H9 (cell line): ENCODE data around the gene PEX14. TPM values are rescaled to one million over a fixed set of nuclear protein-coding genes. Genes with fewer than 3 reads are reported as not detected.

ENCODE experiments used
- DNase-seq: peaks from one replicate; pipeline ENCODE4 v3.0.0-alpha.2; 2017
- H2AFZ ChIP-seq: one replicate; pipeline ENCODE4 v1.6.1; 2013; ENCODE audit warnings: mild to moderate bottlenecking, low read length, control low read depth, moderate library complexity
- H2AK5ac ChIP-seq: 2 replicates; pipeline ENCODE4 v1.6.1; 2013; ENCODE audit warnings: low read length, control low read depth, mixed read lengths; ENCODE audit not compliant: insufficient read length
- H2BK120ac ChIP-seq: one replicate; pipeline ENCODE4 v1.6.1; 2013; ENCODE audit warnings: low read depth, mild to moderate bottlenecking, low read length, control low read depth, inconsistent platforms; ENCODE audit not compliant: poor library complexity, severe bottlenecking
- H2BK12ac ChIP-seq: 2 replicates; pipeline ENCODE4 v1.6.1; 2013; ENCODE audit warnings: low read length, control low read depth, mixed read lengths, low read depth; ENCODE audit not compliant: insufficient read length
- H2BK15ac ChIP-seq: 2 replicates; pipeline ENCODE4 v1.6.1; 2013; ENCODE audit warnings: low read depth, low read length, control low read depth
- H2BK20ac ChIP-seq: one replicate; pipeline ENCODE4 v1.6.1; 2013; ENCODE audit warnings: low read depth, mild to moderate bottlenecking, low read length, control low read depth, inconsistent platforms; ENCODE audit not compliant: poor library complexity, severe bottlenecking
- H2BK5ac ChIP-seq: 2 replicates; pipeline ENCODE4 v1.6.1; 2013; ENCODE audit warnings: low read length, control low read depth, mixed read lengths; ENCODE audit not compliant: insufficient read length
- H3K14ac ChIP-seq: 2 replicates; pipeline ENCODE4 v1.6.1; 2013; ENCODE audit warnings: low read length, control low read depth; ENCODE audit not compliant: insufficient read depth
- H3K18ac ChIP-seq: 2 replicates; pipeline ENCODE4 v1.6.1; 2013; ENCODE audit warnings: low read depth, mild to moderate bottlenecking, mixed read lengths, low read length, control low read depth; ENCODE audit not compliant: insufficient read length
- H3K23ac ChIP-seq: 2 replicates; pipeline ENCODE4 v1.6.1; 2013; ENCODE audit warnings: low read length, control low read depth, mixed read lengths, low read depth; ENCODE audit not compliant: insufficient read length
- H3K23me2 ChIP-seq: 2 replicates; pipeline ENCODE4 v1.6.1; 2013; ENCODE audit warnings: low read depth, mild to moderate bottlenecking, mixed read lengths, low read length, control low read depth; ENCODE audit not compliant: insufficient read length, poor library complexity, severe bottlenecking
- H3K27ac ChIP-seq: 2 replicates; pipeline ENCODE4 v1.5.1; 2013; ENCODE audit warnings: low read length, control low read depth, mixed read lengths, low read depth; ENCODE audit not compliant: insufficient read length
- H3K27me3 ChIP-seq: 2 replicates; pipeline ENCODE4 v1.6.1; 2013; ENCODE audit warnings: low read length, control low read depth, inconsistent platforms; ENCODE audit not compliant: insufficient read depth
- H3K4ac ChIP-seq: 2 replicates; pipeline ENCODE4 v1.6.1; 2013; ENCODE audit warnings: low read depth, mild to moderate bottlenecking, control low read depth, inconsistent platforms, low read length, moderate library complexity
- H3K4me1 ChIP-seq: 2 replicates; pipeline ENCODE4 v1.6.1; 2013; ENCODE audit warnings: low read length, control low read depth, inconsistent platforms; ENCODE audit not compliant: insufficient read depth
- H3K4me2 ChIP-seq: 2 replicates; pipeline ENCODE4 v1.6.1; 2013; ENCODE audit warnings: low read length, control low read depth, mixed read lengths; ENCODE audit not compliant: insufficient read length, insufficient read depth
- H3K56ac ChIP-seq: 2 replicates; pipeline ENCODE4 v1.6.1; 2013; ENCODE audit warnings: low read depth, mild to moderate bottlenecking, mixed read lengths, low read length, control low read depth; ENCODE audit not compliant: insufficient read length
- H3K79me1 ChIP-seq: 2 replicates; pipeline ENCODE4 v1.6.1; 2013; ENCODE audit warnings: low read depth, mild to moderate bottlenecking, moderate library complexity, low read length, control low read depth, inconsistent platforms; ENCODE audit not compliant: insufficient read depth, poor library complexity, severe bottlenecking
- H3K79me2 ChIP-seq: 2 replicates; pipeline ENCODE4 v1.6.1; 2013; ENCODE audit warnings: low read length, control low read depth, inconsistent platforms; ENCODE audit not compliant: insufficient read depth
- H3K9ac ChIP-seq: 2 replicates; pipeline ENCODE4 v1.6.1; 2013; ENCODE audit warnings: low read length, control low read depth, mixed read lengths; ENCODE audit not compliant: insufficient read length; ENCODE audit errors: extremely low read depth
- H3K9me3 ChIP-seq: one replicate; pipeline ENCODE4 v1.6.1; 2013; ENCODE audit warnings: low read depth, low read length, inconsistent platforms; ENCODE audit not compliant: control insufficient read depth
- H3T11ph ChIP-seq: one replicate; pipeline ENCODE4 v1.6.1; 2013; ENCODE audit warnings: mild to moderate bottlenecking, low read length, control low read depth, inconsistent platforms
- H4K20me1 ChIP-seq: one replicate; pipeline ENCODE4 v1.6.1; 2013; ENCODE audit not compliant: control insufficient read depth, insufficient read length, insufficient read depth
- H4K5ac ChIP-seq: 2 replicates; pipeline ENCODE4 v1.6.1; 2013; ENCODE audit warnings: low read depth, mild to moderate bottlenecking, mixed read lengths, low read length, control low read depth; ENCODE audit not compliant: insufficient read length
- H4K8ac ChIP-seq: replicated peaks from 2 replicates; pipeline ENCODE4 v1.6.1; 2013; ENCODE audit warnings: low read length, control low read depth, mixed read lengths, low read depth; ENCODE audit not compliant: insufficient read length
- H4K91ac ChIP-seq: 2 replicates; pipeline ENCODE4 v1.6.1; 2013; ENCODE audit warnings: low read depth, mild to moderate bottlenecking, moderate library complexity, mixed read lengths, low read length, control low read depth; ENCODE audit not compliant: insufficient read length
- H3K27ac Mint-ChIP-seq, 3 experiments: 2 replicates in 2 of 3; 3 replicates in 1 of 3; pipeline ENCODE4 v1.8.0; 2020 to 2021; ENCODE audit warnings: mixed read lengths in 3 of 3, mild to moderate bottlenecking in 1 of 3, moderate library complexity in 1 of 3
- H3K27me3 Mint-ChIP-seq: 2 replicates; pipeline ENCODE4 v1.8.0; 2021; ENCODE audit warnings: low read depth, mild to moderate bottlenecking, moderate library complexity, mixed read lengths
- H3K36me3 Mint-ChIP-seq, 3 experiments: 2 replicates in 2 of 3; 3 replicates in 1 of 3; pipeline ENCODE4 v1.8.0; 2020 to 2021; ENCODE audit warnings: low read depth in 3 of 3, mixed read lengths in 3 of 3; ENCODE audit not compliant: insufficient read depth in 1 of 3
- H3K4me1 Mint-ChIP-seq, 2 experiments: 2 replicates each; pipeline ENCODE4 v1.8.0; 2020; ENCODE audit warnings: mixed read lengths in 2 of 2
- H3K4me3 Mint-ChIP-seq, 2 experiments: 2 replicates in 1 of 2; 3 replicates in 1 of 2; pipeline ENCODE4 v1.8.0; 2020 to 2021; ENCODE audit warnings: mild to moderate bottlenecking in 2 of 2, mixed read lengths in 2 of 2, moderate library complexity in 1 of 2
- H3K9me3 Mint-ChIP-seq, 2 experiments: 2 replicates in 1 of 2; 3 replicates in 1 of 2; pipeline ENCODE4 v1.8.0; 2020; ENCODE audit warnings: mild to moderate bottlenecking in 2 of 2, mixed read lengths in 2 of 2, moderate library complexity in 1 of 2
- CTCF ChIP-seq: fragments of 200-600 bp; sonication (generic); conservative IDR thresholded peaks from 3 replicates; pipeline ENCODE4 v1.8.0; 2021; ENCODE audit warnings: antibody characterized with exemption, mild to moderate bottlenecking
- WGBS: extraction: QIAGEN DNeasy Blood & Tissue Kit; methylation state at CpG from one replicate; pipeline ENCODE4 v1.1.7; 2013; ENCODE audit warnings: missing lambda C conversion rate, low lambda C conversion rate, mixed read lengths; ENCODE audit not compliant: insufficient read length; ENCODE audit errors: extremely low coverage; 5-methylcytosine and 5-hydroxymethylcytosine counted together
- total RNA-seq: library from RNA; stranded (reverse); gene quantifications from 2 replicates; pipeline ENCODE4 v1.2.1, GENCODE V29; 2021

The PEX14 gene
- total RNA-seq, 1 experiment from 2014 or later: 23.9 TPM

DNA sequence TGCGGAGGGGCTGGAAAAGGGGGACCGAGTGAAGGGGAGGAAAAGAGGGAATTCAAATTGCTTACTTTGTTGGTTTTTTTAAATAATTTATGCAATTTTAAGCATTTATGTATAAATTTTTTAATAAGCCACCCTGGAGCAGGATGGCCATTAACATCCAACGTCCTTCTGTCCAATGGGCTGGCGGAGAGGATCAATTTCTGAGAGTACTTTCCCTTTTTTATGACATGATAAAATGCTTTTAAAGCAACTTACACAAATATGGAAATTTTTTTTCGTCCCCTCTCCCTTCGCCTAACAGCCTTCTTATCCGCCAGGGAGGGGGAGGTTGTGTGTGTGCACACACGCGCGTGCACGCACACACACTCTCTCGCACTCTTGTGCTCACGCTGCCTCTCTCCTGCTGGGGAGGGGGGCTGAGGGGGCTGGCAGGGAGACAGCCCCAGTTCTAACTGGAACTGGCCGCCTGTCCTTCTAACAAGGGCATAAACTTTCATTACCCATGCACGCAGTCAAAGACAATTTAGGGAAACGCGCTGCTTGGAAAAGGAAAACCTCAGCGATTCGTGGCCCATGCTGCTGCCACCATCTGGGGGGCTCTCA lies 198.5 kb downstream of the PEX14 start:
- peaks cover 2% of the 10 kb centered on the region for H4K20me1 ChIP-seq
- no peak overlapping the region for H3K4me3 Mint-ChIP-seq
- no peak for TF ChIP-seq CTCF

More for the DNA sequence above, 198.5 kb downstream of the PEX14 start:
- Histone ChIP-seq H3K4me1 (no peaks in the 10 kb centered on the region; the same call in 1 of the 2 replicates), H3K23ac (no peak overlapping the region), H2BK12ac (no peak overlapping the region), H3K27me3 (no peaks in the 10 kb centered on the region), H3K79me2 (no peaks in the 10 kb centered on the region), H3K4ac (no peak overlapping the region), H3K4me2 (no peak overlapping the region), H4K8ac (no peak overlapping the region), H2BK5ac (no peak overlapping the region), H4K5ac (no peak overlapping the region), H2BK15ac (no peak overlapping the region), H2AFZ (no peak overlapping the region), H2BK20ac (no peak overlapping the region), H3K9ac (no peak overlapping the region), H3K27ac (no peak overlapping the region), H2BK120ac (no peak overlapping the region), H3K14ac (peak overlapping the region; percentile 63; the same call in 1 of the 2 replicates), H3K18ac (no peak overlapping the region), H2AK5ac (no peak overlapping the region), H3K23me2 (no peaks in the 10 kb centered on the region), H3T11ph (no peak overlapping the region), H3K9me3 (no peaks in the 10 kb centered on the region), H3K56ac (no peak overlapping the region), H3K79me1 (no peaks in the 10 kb centered on the region), H4K91ac (no peak overlapping the region)
- H3K27me3 Mint-ChIP-seq: no peaks in the 10 kb centered on the region
- H3K4me1 Mint-ChIP-seq: peaks cover 22 to 37% of the 10 kb centered on the region in 2 experiments
- no peak for DNase-seq
- H3K9me3 Mint-ChIP-seq: no peaks in the 10 kb centered on the region
- H3K27ac Mint-ChIP-seq: no peak overlapping the region
- no CpG with 5 or more reads among the region's 19 CpGs for WGBS
- H3K36me3 Mint-ChIP-seq: no peaks in the 10 kb centered on the region; a peak in 1 of 7 replicates
